K562 (cell line): Measurements from ENCODE around the gene DUOX2. TPM values are rescaled to one million over a fixed set of nuclear protein-coding genes. Genes with fewer than 3 reads are reported as not detected.
A peak's percentile ranks its signal among the peaks of the same experiment; 100 is the strongest.

Experiments used
- ARID3A ChIP-seq: IDR thresholded peaks from 2 replicates; pipeline ENCODE4 v1.6.1; 2012; ENCODE audit warnings: low read depth, low read length, improper control_type of control experiment, borderline replicate concordance
- CEBPB ChIP-seq: fragments of 450-650 bp; IDR thresholded peaks from 2 replicates; pipeline ENCODE4 v1.6.1; 2016; ENCODE audit warnings: missing genetic modification characterization, missing compliant biosample characterization
- GTF2A2 ChIP-seq: IDR thresholded peaks from 2 replicates; pipeline ENCODE4 v1.6.1; 2016; ENCODE audit warnings: mild to moderate bottlenecking, missing genetic modification characterization, missing compliant biosample characterization
- HOMEZ ChIP-seq: fragments of 250-450 bp; sonication (Bioruptor Pico); IDR thresholded peaks from 2 replicates; pipeline ENCODE4 v1.4.0; 2020; ENCODE audit warnings: mild to moderate bottlenecking, moderate library complexity
- ILF3 ChIP-seq: fragments of 450-650 bp; IDR thresholded peaks from 2 replicates; pipeline ENCODE4 v1.6.1; 2018; ENCODE audit warnings: antibody characterized with exemption, mild to moderate bottlenecking, moderate library complexity, borderline replicate concordance
- MTF1 ChIP-seq: fragments of 250-450 bp; sonication (Bioruptor Pico); IDR thresholded peaks from 2 replicates; pipeline ENCODE4 v1.9.0; 2021; ENCODE audit warnings: moderate library complexity, mild to moderate bottlenecking, inconsistent platforms, borderline replicate concordance
- NR2C1 ChIP-seq, 2 experiments: fragments of 450-650 bp; IDR thresholded peaks; 2 replicates each; pipeline ENCODE4 v1.6.1; 2017; ENCODE audit warnings: mild to moderate bottlenecking in 2 of 2, antibody characterized with exemption in 1 of 2, inconsistent platforms in 1 of 2, missing compliant biosample characterization in 1 of 2, missing genetic modification characterization in 1 of 2
- TBP ChIP-seq: optimal IDR thresholded peaks from 2 replicates; pipeline ENCODE3; 2011; ENCODE audit warnings: low read depth, low read length, improper control_type of control experiment
- ZBTB33 ChIP-seq: sonication (generic); formaldehyde crosslinking; IDR thresholded peaks from 2 replicates; pipeline ENCODE4 v1.8.1; 2023; ENCODE audit warnings: mild to moderate bottlenecking, missing genetic modification reagents
- ZNF197 ChIP-seq: fragments of 200-800 bp; sonication (Bioruptor generic); IDR thresholded peaks from 2 replicates; pipeline ENCODE4 v1.6.1; 2016; ENCODE audit warnings: low read depth, missing genetic modification characterization, missing compliant biosample characterization
- ZNF75A ChIP-seq: fragments of 450-650 bp; formaldehyde crosslinking; IDR thresholded peaks from 2 replicates; pipeline ENCODE4 v1.4.0; 2020; ENCODE audit warnings: mild to moderate bottlenecking
- polyA plus RNA-seq, 8 experiments: library from polyadenylated mRNA; depleted of rRNA in 4 of 8; stranded (reverse) in 5 of 8; unstranded in 3 of 8; fragments of >200 nt; fragmentation: Nextera tagmentation in 2 of 8; fragmentation: Illumina TruSeq in 1 of 8; extraction: Ambion mirVana in 2 of 8; extraction: Trizol in 1 of 8; gene quantifications; 2 replicates each; pipeline versions ENCODE4 v1.2.1 to v1.2.3, GENCODE V29; 2011 to 2014; ENCODE audit warnings: inconsistent platforms in 1 of 8, missing spikeins in 1 of 8
- total RNA-seq, 7 experiments: library from RNA; depleted of rRNA in 6 of 7; stranded (reverse); fragments of >200 nt in 6 of 7; fragmentation: Illumina TruSeq in 2 of 7; extraction: Trizol in 2 of 7; gene quantifications; 2 replicates each; pipeline versions ENCODE4 v1.2.1 to v1.2.3, GENCODE V29; 2011 to 2021; ENCODE audit warnings: low replicate concordance in 1 of 7
- TF ChIP-seq, protein P1 (sequence below), 2 experiments: fragments of 450-650 bp; formaldehyde crosslinking in 1 of 2; IDR thresholded peaks; 2 replicates each; pipeline versions ENCODE4 v1.4.0 to v1.6.1; 2014 to 2020; ENCODE audit warnings: mild to moderate bottlenecking in 2 of 2, borderline replicate concordance in 1 of 2, low read depth in 1 of 2

The DUOX2 gene
- total and polyA plus RNA-seq, 9 of the 15 experiments (the other 6 are each of a cell fraction or from before 2014, with no cell fraction given): 0.01 to 0.03 (median 0.02) TPM; not detected in 6

- TF ChIP-seq, protein P1, sequence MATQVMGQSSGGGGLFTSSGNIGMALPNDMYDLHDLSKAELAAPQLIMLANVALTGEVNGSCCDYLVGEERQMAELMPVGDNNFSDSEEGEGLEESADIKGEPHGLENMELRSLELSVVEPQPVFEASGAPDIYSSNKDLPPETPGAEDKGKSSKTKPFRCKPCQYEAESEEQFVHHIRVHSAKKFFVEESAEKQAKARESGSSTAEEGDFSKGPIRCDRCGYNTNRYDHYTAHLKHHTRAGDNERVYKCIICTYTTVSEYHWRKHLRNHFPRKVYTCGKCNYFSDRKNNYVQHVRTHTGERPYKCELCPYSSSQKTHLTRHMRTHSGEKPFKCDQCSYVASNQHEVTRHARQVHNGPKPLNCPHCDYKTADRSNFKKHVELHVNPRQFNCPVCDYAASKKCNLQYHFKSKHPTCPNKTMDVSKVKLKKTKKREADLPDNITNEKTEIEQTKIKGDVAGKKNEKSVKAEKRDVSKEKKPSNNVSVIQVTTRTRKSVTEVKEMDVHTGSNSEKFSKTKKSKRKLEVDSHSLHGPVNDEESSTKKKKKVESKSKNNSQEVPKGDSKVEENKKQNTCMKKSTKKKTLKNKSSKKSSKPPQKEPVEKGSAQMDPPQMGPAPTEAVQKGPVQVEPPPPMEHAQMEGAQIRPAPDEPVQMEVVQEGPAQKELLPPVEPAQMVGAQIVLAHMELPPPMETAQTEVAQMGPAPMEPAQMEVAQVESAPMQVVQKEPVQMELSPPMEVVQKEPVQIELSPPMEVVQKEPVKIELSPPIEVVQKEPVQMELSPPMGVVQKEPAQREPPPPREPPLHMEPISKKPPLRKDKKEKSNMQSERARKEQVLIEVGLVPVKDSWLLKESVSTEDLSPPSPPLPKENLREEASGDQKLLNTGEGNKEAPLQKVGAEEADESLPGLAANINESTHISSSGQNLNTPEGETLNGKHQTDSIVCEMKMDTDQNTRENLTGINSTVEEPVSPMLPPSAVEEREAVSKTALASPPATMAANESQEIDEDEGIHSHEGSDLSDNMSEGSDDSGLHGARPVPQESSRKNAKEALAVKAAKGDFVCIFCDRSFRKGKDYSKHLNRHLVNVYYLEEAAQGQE (IDR thresholded peaks at IDR 0.05; ENCODE audit: borderline replicate concordance): 0 out of 2 replicates have a peak, but pooled peaks have one; percentile 25
- TF ChIP-seq, protein P1 (CRISPR knock-in tag; IDR thresholded peaks at IDR 0.05; ENCODE audit: low read depth): 0 out of 2 replicates have a peak, but pooled peaks have one; percentile 37
- TF ChIP-seq ZBTB33 (peak; percentile 35; the same call in 1 of the 2 replicates), GTF2A2 (tag) (no peak), ZNF75A (CRISPR knock-in tag) (no peak), ARID3A (peak; percentile 82; the same call in 1 of the 2 replicates), ILF3 (no peak), ZNF197 (CRISPR knock-in tag) (no peak), HOMEZ (CRISPR knock-in tag) (no peak), NR2C1 (IDR thresholded peaks at IDR 0.05) (no peak), NR2C1 (tag; IDR thresholded peaks at IDR 0.05) (peak; percentile 53), CEBPB (tag) (peak; percentile 94), TBP (no peak), MTF1 (CRISPR knock-in tag) (no peak)
Measured at GRCh38 chr15:45048794-45049631, 65.0 kb downstream of the DUOX2 start (continued).
